Ectodermal cell (in vitro differentiated cells): ENCODE data around the gene AASS.

Experiments
- H3K27ac ChIP-seq: 2 replicates; pipeline ENCODE4 v1.7.0; 2013; ENCODE audit warnings: mild to moderate bottlenecking, low read depth, low read length; ENCODE audit not compliant: insufficient read depth, poor library complexity, severe bottlenecking
- H3K27me3 ChIP-seq: 2 replicates; pipeline ENCODE4 v1.7.0; 2013; ENCODE audit warnings: mild to moderate bottlenecking, low read length; ENCODE audit not compliant: insufficient read depth, control insufficient read depth, poor library complexity, severe bottlenecking
- H3K36me3 ChIP-seq: one replicate; pipeline ENCODE4 v1.7.0; 2013; ENCODE audit warnings: low read length; ENCODE audit not compliant: control insufficient read depth, insufficient read depth
- H3K4me1 ChIP-seq: one replicate; pipeline ENCODE4 v1.7.0; 2013; ENCODE audit warnings: low read length; ENCODE audit not compliant: control insufficient read depth, insufficient read depth
- H3K4me3 ChIP-seq: 2 replicates; pipeline ENCODE4 v1.7.0; 2013; ENCODE audit warnings: low read depth, low read length, control low read depth; ENCODE audit not compliant: insufficient read depth
- H3K9me3 ChIP-seq: 2 replicates; pipeline ENCODE4 v1.7.0; 2013; ENCODE audit warnings: mild to moderate bottlenecking, low read length, moderate library complexity; ENCODE audit not compliant: control insufficient read depth
- WGBS, 2 experiments: methylation state at CpG; one replicate each; pipeline ENCODE4 v1.1.7; 2013; ENCODE audit warnings: missing lambda C conversion rate in 2 of 2; 5-methylcytosine and 5-hydroxymethylcytosine counted together

Gene AASS

GRCh38 chr7:122132341-122132740, 11.7 kb downstream of the AASS start:
- Histone ChIP-seq H3K36me3 (no peaks in the 10 kb centered on the region), H3K27ac (no peak overlapping the region), H3K27me3 (no peaks in the 10 kb centered on the region), H3K4me1 (peaks cover 7% of the 10 kb centered on the region), H3K9me3 (no peaks in the 10 kb centered on the region), H3K4me3 (no peak overlapping the region)
- WGBS, 2 experiments: 100% methylated on average over 1 of the region's 2 CpGs; no CpG with 5 or more reads in 1 of the 2 experiments

- no peaks in the 10 kb centered on the region for H3K4me1 ChIP-seq
Observed at GRCh38 chr7:122123746-122124145, 20.3 kb downstream of the AASS start.

GRCh38 chr7:122118757-122119156, 25.3 kb downstream of the AASS start:
- H3K4me3 ChIP-seq: no peak overlapping the region
- H3K27me3 ChIP-seq: no peaks in the 10 kb centered on the region
- no peaks in the 10 kb centered on the region for H3K4me1 ChIP-seq
- H3K27ac ChIP-seq: no peak overlapping the region
- H3K9me3 ChIP-seq: no peaks in the 10 kb centered on the region
- peaks cover 23% of the 10 kb centered on the region for H3K36me3 ChIP-seq
- 89 to 100% methylated on average over 1 of the region's 1 CpG for WGBS, 2 experiments

More at GRCh38 chr7:122123746-122124145, 20.3 kb downstream of the AASS start:
- Histone ChIP-seq H3K36me3 (peaks cover 17% of the 10 kb centered on the region), H3K27ac (no peak overlapping the region), H3K27me3 (no peaks in the 10 kb centered on the region), H3K4me3 (no peak overlapping the region), H3K9me3 (no peaks in the 10 kb centered on the region)

- Histone ChIP-seq H3K36me3 (peaks cover 18% of the 10 kb centered on the region), H3K27ac (no peak overlapping the region), H3K4me1 (no peaks in the 10 kb centered on the region), H3K27me3 (no peaks in the 10 kb centered on the region), H3K4me3 (no peak overlapping the region), H3K9me3 (peaks cover 3% of the 10 kb centered on the region)
Observed at GRCh38 chr7:122103064-122103463, 41.0 kb downstream of the AASS start.

GRCh38 chr7:122100021-122100420, 44.0 kb downstream of the AASS start:
- Histone ChIP-seq H3K4me1 (no peaks in the 10 kb centered on the region), H3K9me3 (no peaks in the 10 kb centered on the region), H3K36me3 (peaks cover 9% of the 10 kb centered on the region), H3K27ac (no peak overlapping the region), H3K27me3 (no peaks in the 10 kb centered on the region), H3K4me3 (no peak overlapping the region)
- 90 to 97% methylated on average over 2 to 3 of the region's 3 CpGs for WGBS, 2 experiments

DNA sequence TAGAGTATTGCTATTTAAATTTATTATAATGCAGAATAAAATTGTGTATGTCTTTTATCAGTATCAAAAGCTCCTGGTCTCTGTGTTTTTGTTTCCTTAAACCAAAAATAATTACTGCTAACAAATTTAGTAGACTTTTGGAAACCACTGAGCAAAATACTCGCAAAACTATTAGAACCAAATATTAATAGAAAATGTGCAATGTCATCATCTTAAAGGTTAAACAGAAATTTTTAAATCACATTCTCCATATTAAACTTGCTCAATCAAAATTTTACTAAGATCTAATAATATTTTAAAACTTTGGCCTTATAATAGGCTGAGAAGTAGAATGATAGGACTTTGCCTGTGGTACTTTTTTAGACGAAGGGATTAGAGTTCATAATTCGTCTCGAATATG, 48.4 kb downstream of the AASS start:
- Histone ChIP-seq H3K36me3 (no peaks in the 10 kb centered on the region), H3K27ac (no peak overlapping the region), H3K4me3 (no peak overlapping the region), H3K4me1 (no peaks in the 10 kb centered on the region), H3K27me3 (no peaks in the 10 kb centered on the region), H3K9me3 (no peaks in the 10 kb centered on the region)
- 63 to 75% methylated on average over 3 to 4 of the region's 4 CpGs for WGBS, 2 experiments

- no peak overlapping the region for H3K27ac ChIP-seq
- no peaks in the 10 kb centered on the region for H3K9me3 ChIP-seq
- WGBS, 2 experiments: 100% methylated on average over 1 of the region's 1 CpG
- no peaks in the 10 kb centered on the region for H3K27me3 ChIP-seq
- no peaks in the 10 kb centered on the region for H3K36me3 ChIP-seq
- H3K4me1 ChIP-seq: no peaks in the 10 kb centered on the region
- H3K4me3 ChIP-seq: no peak overlapping the region
Observed at GRCh38 chr7:122094549-122094948, 49.5 kb downstream of the AASS start.

- Histone ChIP-seq H3K36me3 (peaks cover 4% of the 10 kb centered on the region), H3K4me3 (no peak overlapping the region), H3K27me3 (no peaks in the 10 kb centered on the region), H3K4me1 (no peaks in the 10 kb centered on the region), H3K27ac (no peak overlapping the region), H3K9me3 (no peaks in the 10 kb centered on the region)
- WGBS, 2 experiments: 92 to 93% methylated on average over 6 of the region's 6 CpGs
Observed at GRCh38 chr7:122092964-122093797, 50.9 kb downstream of the AASS start.

DNA sequence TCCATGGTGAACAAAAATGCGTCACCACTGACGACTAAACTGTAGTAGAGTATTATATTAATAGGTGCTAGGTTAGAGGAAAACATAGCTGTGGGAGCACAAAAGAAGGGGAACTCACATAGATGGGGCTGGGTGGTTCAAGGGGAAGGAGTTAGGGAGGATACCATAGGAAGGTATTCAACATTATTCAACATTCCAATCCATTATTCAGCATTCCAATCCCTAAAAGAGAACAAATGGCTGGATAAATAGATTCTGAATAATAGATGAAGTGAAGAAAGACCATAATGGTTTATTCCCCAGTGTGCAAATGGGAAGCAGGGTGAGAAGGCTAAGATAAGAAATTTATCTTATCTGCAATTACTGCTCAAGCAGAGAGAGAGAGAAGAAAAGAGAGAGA, 61.4 kb downstream of the AASS start:
- Histone ChIP-seq H3K27me3 (no peaks in the 10 kb centered on the region), H3K36me3 (peaks cover 16% of the 10 kb centered on the region), H3K9me3 (no peaks in the 10 kb centered on the region), H3K4me3 (no peak overlapping the region), H3K4me1 (no peaks in the 10 kb centered on the region), H3K27ac (no peak overlapping the region)
- 91 to 94% methylated on average over 2 of the region's 2 CpGs for WGBS, 2 experiments

- Histone ChIP-seq H3K4me1 (no peaks in the 10 kb centered on the region), H3K9me3 (no peaks in the 10 kb centered on the region), H3K4me3 (no peak overlapping the region), H3K27ac (no peak overlapping the region), H3K27me3 (no peaks in the 10 kb centered on the region), H3K36me3 (peaks cover 20% of the 10 kb centered on the region)
Observed at GRCh38 chr7:122082160-122082559, 61.9 kb downstream of the AASS start.
